ENCODE measurements around the gene YIPF6.

GRCh38 chrX:68508799-68509198 lies 9.9 kb downstream of the YIPF6 start:
- TF ChIP-seq CTCF (conservative IDR thresholded peaks at IDR 0.05 in 1 of 2, IDR thresholded peaks at IDR 0.05 in 1 of 2; ENCODE audit: extremely low read depth in 1 of 2, insufficient read depth in 1 of 2, low read depth in 1 of 2, low read length in 2 of 2): no peak
- no peak for TF ChIP-seq EZH2 (IDR thresholded peaks at IDR 0.05; ENCODE audit: borderline replicate concordance, low read length)

All from mammary epithelial cell (primary cell).